ENCODE results near the gene SIN3B.

SIN3B gene

GRCh38 chr19:16889366-16889882 lies 60.2 kb downstream of the SIN3B start:
- Mint-ChIP-seq H3K27me3 (peaks cover 54% of the 10 kb centered on the region), H3K4me1 (peaks cover 42% of the 10 kb centered on the region), H3K9me3 (no peaks in the 10 kb centered on the region), H3K4me3 (peak overlapping the region in 1 of 2 donors; percentile 72), H3K27ac (no peak overlapping the region)
- no peak for DNase-seq
- ATAC-seq: peak; percentile 4

GRCh38 chr19:16889883-16890460 lies 60.8 kb downstream of the SIN3B start:
- no peak overlapping the region for H3K27ac Mint-ChIP-seq
- H3K27me3 Mint-ChIP-seq: peaks cover 60% of the 10 kb centered on the region
- DNase-seq: no peak
- ATAC-seq: no peak
- H3K4me3 Mint-ChIP-seq: no peak overlapping the region
- H3K9me3 Mint-ChIP-seq: no peaks in the 10 kb centered on the region
- peaks cover 45% of the 10 kb centered on the region for H3K4me1 Mint-ChIP-seq

- Mint-ChIP-seq H3K27me3 (peaks cover 66% of the 10 kb centered on the region), H3K27ac (no peak overlapping the region), H3K4me1 (peaks cover 51% of the 10 kb centered on the region), H3K9me3 (no peaks in the 10 kb centered on the region), H3K4me3 (no peak overlapping the region)
- DNase-seq: no peak
- no peak for ATAC-seq
Observed at GRCh38 chr19:16890461-16891184, 61.4 kb downstream of the SIN3B start.

GRCh38 chr19:16891696-16892382 lies 62.6 kb downstream of the SIN3B start:
- ATAC-seq (no peak), DNase-seq (no peak)
- peaks cover 68% of the 10 kb centered on the region for H3K27me3 Mint-ChIP-seq
- no peaks in the 10 kb centered on the region for H3K9me3 Mint-ChIP-seq
- H3K4me1 Mint-ChIP-seq: peaks cover 56% of the 10 kb centered on the region
- H3K4me3 Mint-ChIP-seq: no peak overlapping the region
- H3K27ac Mint-ChIP-seq: peak overlapping the region in 1 of 2 donors; percentile 86

- Mint-ChIP-seq H3K27me3 (peaks cover 64% of the 10 kb centered on the region), H3K9me3 (no peaks in the 10 kb centered on the region), H3K27ac (no peak overlapping the region), H3K4me3 (no peak overlapping the region), H3K4me1 (peaks cover 56% of the 10 kb centered on the region)
- DNase-seq (no peak), ATAC-seq (no peak)
Observed at GRCh38 chr19:16892436-16892835, 63.2 kb downstream of the SIN3B start.

GRCh38 chr19:16892868-16893685 lies 63.9 kb downstream of the SIN3B start:
- peaks cover 53% of the 10 kb centered on the region for H3K4me1 Mint-ChIP-seq
- H3K27ac Mint-ChIP-seq: peak overlapping the region; percentile 25 to 42
- peak overlapping the region in 1 of 2 donors; percentile 44 for H3K4me3 Mint-ChIP-seq
- no peaks in the 10 kb centered on the region for H3K9me3 Mint-ChIP-seq
- H3K27me3 Mint-ChIP-seq: peaks cover 60% of the 10 kb centered on the region
- ATAC-seq: peak; percentile 2
- no peak for DNase-seq

GRCh38 chr19:16893686-16893989 lies 64.4 kb downstream of the SIN3B start:
- ATAC-seq (no peak), DNase-seq (no peak)
- peak overlapping the region; percentile 25 to 42 for H3K27ac Mint-ChIP-seq
- no peaks in the 10 kb centered on the region for H3K9me3 Mint-ChIP-seq
- peak overlapping the region in 1 of 2 donors; percentile 44 for H3K4me3 Mint-ChIP-seq
- H3K27me3 Mint-ChIP-seq: peaks cover 61% of the 10 kb centered on the region
- peaks cover 53% of the 10 kb centered on the region for H3K4me1 Mint-ChIP-seq

GRCh38 chr19:16894080-16894479 lies 64.9 kb downstream of the SIN3B start:
- Mint-ChIP-seq H3K9me3 (no peaks in the 10 kb centered on the region), H3K27ac (no peak overlapping the region), H3K4me1 (peaks cover 52% of the 10 kb centered on the region), H3K27me3 (peaks cover 59% of the 10 kb centered on the region), H3K4me3 (no peak overlapping the region)
- ATAC-seq (no peak), DNase-seq (no peak)

GRCh38 chr19:16895467-16896145 lies 66.4 kb downstream of the SIN3B start:
- Mint-ChIP-seq H3K4me3 (peak overlapping the region in 1 of 2 donors; percentile 53), H3K27me3 (peaks cover 47% of the 10 kb centered on the region), H3K9me3 (no peaks in the 10 kb centered on the region), H3K4me1 (peaks cover 57% of the 10 kb centered on the region), H3K27ac (no peak overlapping the region)
- ATAC-seq (no peak), DNase-seq (no peak)

- peak in 1 of 2 donors; percentile 29 for DNase-seq
- H3K27ac Mint-ChIP-seq: peak overlapping the region in 1 of 2 donors; percentile 63
- H3K9me3 Mint-ChIP-seq: no peaks in the 10 kb centered on the region
- H3K4me3 Mint-ChIP-seq: peak overlapping the region; percentile 69 to 73
- peaks cover 46% of the 10 kb centered on the region for H3K27me3 Mint-ChIP-seq
- ATAC-seq: peak; percentile 22
- H3K4me1 Mint-ChIP-seq: peaks cover 57% of the 10 kb centered on the region
Observed at GRCh38 chr19:16896146-16897028, 67.2 kb downstream of the SIN3B start.

- H3K4me3 Mint-ChIP-seq: peak overlapping the region; percentile 69 to 73
- ATAC-seq (peak; percentile 55), DNase-seq (peak; percentile 69 to 71)
- peak overlapping the region in 1 of 2 donors; percentile 63 for H3K27ac Mint-ChIP-seq
- peaks cover 41% of the 10 kb centered on the region for H3K27me3 Mint-ChIP-seq
- no peaks in the 10 kb centered on the region for H3K9me3 Mint-ChIP-seq
- peaks cover 57% of the 10 kb centered on the region for H3K4me1 Mint-ChIP-seq
Observed at GRCh38 chr19:16897029-16897855, 68.0 kb downstream of the SIN3B start.

- Mint-ChIP-seq H3K4me1 (peaks cover 51% of the 10 kb centered on the region), H3K27me3 (peaks cover 36% of the 10 kb centered on the region), H3K9me3 (no peaks in the 10 kb centered on the region), H3K27ac (peak overlapping the region in 1 of 2 donors; percentile 87), H3K4me3 (peak overlapping the region; percentile 62 to 73)
- ATAC-seq (peak; percentile 16), DNase-seq (no peak)
Observed at GRCh38 chr19:16897856-16898161, 68.6 kb downstream of the SIN3B start.

GRCh38 chr19:16898361-16899015 lies 69.3 kb downstream of the SIN3B start:
- Mint-ChIP-seq H3K9me3 (no peaks in the 10 kb centered on the region), H3K27me3 (peaks cover 30% of the 10 kb centered on the region), H3K27ac (peak overlapping the region in 1 of 2 donors; percentile 54), H3K4me3 (peak overlapping the region; percentile 62 to 73), H3K4me1 (peaks cover 44% of the 10 kb centered on the region)
- no peak for ATAC-seq
- no peak for DNase-seq

Data from stimulated activated naive CD8-positive, alpha-beta T cell treated with anti-CD3 and anti-CD28 coated beads, Interleukin-15, amount 100 ng/mL, for 72 hours (primary cell).